Motor neuron (in vitro differentiated cells): ENCODE measurements around the gene MREG. TPM values are rescaled to one million over a fixed set of nuclear protein-coding genes. Genes with fewer than 3 reads are reported as not detected.
"Not testable (repeated sequence)": the region's sequence is repeated elsewhere in the genome, so short reads cannot be mapped to it uniquely, and the experiment has no call there.

ENCODE experiments used
- ATAC-seq, 8 experiments: fragments of 200-7000 bp; cut with Tn5 transposase; replicated peaks in 6 of 8; 2 replicates each; pipeline ENCODE4 v1.8.0; 2021; ENCODE audit warnings: mild to moderate bottlenecking in 8 of 8, moderate library complexity in 8 of 8
- H3K27ac ChIP-seq, 2 donors: fragments of 250-450 bp; sonication (Bioruptor Pico); 2 replicates each; pipeline ENCODE4 v1.9.0; 2021; ENCODE audit warnings: antibody characterized with exemption in 2 of 2, mild to moderate bottlenecking in 2 of 2, moderate library complexity in 1 of 2
- H3K4me1 ChIP-seq, 2 donors: fragments of 250-450 bp; sonication (Bioruptor Pico); replicated peaks in 1 of 2; 2 replicates each; pipeline ENCODE4 v1.6.1; 2021; ENCODE audit warnings: antibody characterized with exemption in 2 of 2, mild to moderate bottlenecking in 2 of 2, moderate library complexity in 1 of 2
- H3K4me3 ChIP-seq, 5 donors: fragments of 250-450 bp; sonication (Bioruptor Pico); 2 replicates each; pipeline ENCODE4 v1.9.0; 2021; ENCODE audit warnings: antibody characterized with exemption in 5 of 5, mild to moderate bottlenecking in 5 of 5, moderate library complexity in 4 of 5
- WGBS, 10 experiments: fragments of 450-650 bp; shearing (Covaris generic); methylation state at CpG; one replicate each; pipeline ENCODE4 v1.0.0; 2022; 5-methylcytosine and 5-hydroxymethylcytosine counted together
- in situ Hi-C, 9 experiments: fragments of 400-800 bp; cut with MboI; loops; one replicate each; pipeline ENCODE4 v1.15.0; 2021; ENCODE audit warnings: low sequenced_read_pairs in 9 of 9, low pct_unique_long_range_greater_than_20kb in 2 of 9; ENCODE audit not compliant: unreplicated experiment in 9 of 9
- total RNA-seq, 8 experiments: library from RNA; unstranded; fragments of 300-600 nt; gene quantifications; 2 replicates each; pipeline versions ENCODE4 v1.2.3 to v1.2.4, GENCODE V29; 2022

Gene MREG
- total RNA-seq, 8 experiments from 2014 or later: 1.1 to 3.1 (median 2.0) TPM

GRCh38 chr2:215958257-215958656 is 55.1 kb downstream of the MREG start:
- Histone ChIP-seq H3K27ac (no peak overlapping the region), H3K4me1 (peaks cover 0 to 7% of the 10 kb centered on the region in 2 donors), H3K4me3 (no peak overlapping the region)
- 13 to 96% (median 53%) methylated on average over 1 to 4 of the region's 4 CpGs; no CpG with 5 or more reads in 5 of the 10 experiments for WGBS, 10 experiments
- ATAC-seq: peak in 2 of 8 experiments; percentile 31 to 71
- in situ Hi-C loops: loop anchor here in 1 of 9 experiments (10.0 kb wide), 1 partner anchor 67 kb away; no protein-coding TSS in a partner anchor

DNA sequence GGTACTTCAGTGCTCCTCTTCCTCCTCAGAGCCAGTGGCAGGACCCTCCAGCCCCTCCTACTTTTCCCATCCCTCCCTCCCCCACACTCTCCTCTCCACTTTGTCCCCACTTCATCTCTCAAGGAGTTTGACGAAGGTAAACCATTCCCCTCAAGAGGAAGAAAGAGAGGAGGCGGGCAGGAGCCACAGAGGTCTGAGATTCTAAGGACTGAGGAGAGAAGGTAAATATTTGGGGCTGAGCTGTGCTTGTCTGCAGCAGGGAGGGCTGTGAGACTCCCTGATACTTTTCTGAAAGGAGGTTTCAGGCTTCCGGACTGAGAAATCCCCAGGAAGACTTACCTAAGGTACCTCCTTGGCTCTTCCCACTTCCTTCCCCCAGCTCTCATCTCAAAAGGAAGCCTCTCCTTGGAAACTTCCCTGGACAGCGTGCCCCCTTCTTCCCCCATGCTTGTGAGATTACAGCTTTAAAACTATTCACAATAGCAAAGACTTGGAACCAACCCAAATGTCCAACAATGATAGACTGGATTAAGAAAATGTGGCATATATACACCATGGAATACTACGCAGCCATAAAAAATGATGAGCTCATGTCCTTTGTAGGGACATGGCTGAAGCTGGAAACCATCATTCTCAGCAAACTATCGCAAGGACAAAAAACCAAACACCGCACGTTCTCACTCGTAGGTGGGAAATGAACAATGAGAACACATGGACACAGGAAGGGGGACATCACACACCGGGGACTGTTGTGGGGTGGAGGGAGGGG is 55.8 kb downstream of the MREG start:
- H3K27ac ChIP-seq, H3K4me1 ChIP-seq, H3K4me3 ChIP-seq, ATAC-seq: not testable (repeated sequence)
- in situ Hi-C loops: loop anchor here in 1 of 9 experiments (10.0 kb wide), 1 partner anchor 67 kb away; no protein-coding TSS in a partner anchor
- 90 to 100% (median 100%) methylated on average over 1 to 3 of the region's 10 CpGs; no CpG with 5 or more reads in 6 of the 10 experiments for WGBS, 10 experiments

- Histone ChIP-seq H3K4me1 (no peaks in the 10 kb centered on the region), H3K27ac (no peak overlapping the region), H3K4me3 (no peak overlapping the region)
- ATAC-seq: no peak
- in situ Hi-C loops: loop anchor here in 1 of 9 experiments (10.0 kb wide), 1 partner anchor 72 kb away; no protein-coding TSS in a partner anchor
- WGBS, 10 experiments: 53 to 100% (median 89%) methylated on average over 1 to 4 of the region's 4 CpGs; no CpG with 5 or more reads in 1 of the 10 experiments
Measured at GRCh38 chr2:215952860-215953637, 60.3 kb downstream of the MREG start.

GRCh38 chr2:215951558-215951957 is 61.8 kb downstream of the MREG start:
- H3K4me1 ChIP-seq: no peaks in the 10 kb centered on the region
- WGBS, 10 experiments: 33 to 100% (median 81%) methylated on average over 1 to 3 of the region's 3 CpGs; no CpG with 5 or more reads in 2 of the 10 experiments
- no peak for ATAC-seq
- no peak overlapping the region for H3K4me3 ChIP-seq
- H3K27ac ChIP-seq: no peak overlapping the region
- in situ Hi-C loops: loop anchor here in 1 of 9 experiments (10.0 kb wide), 1 partner anchor 73 kb away; no protein-coding TSS in a partner anchor

- H3K27ac ChIP-seq: no peak overlapping the region
- ATAC-seq: peak in 3 of 8 experiments; percentile 83 to 87 (median 84)
- in situ Hi-C loops: loop anchor here in 2 of 9 experiments (10.0 to 25.0 kb wide), 3 partner anchors 75 to 988 kb away; no protein-coding TSS in a partner anchor
Measured at GRCh38 chr2:215949991-215950404, 63.4 kb downstream of the MREG start.

GRCh38 chr2:215948051-215948450 is 65.3 kb downstream of the MREG start:
- in situ Hi-C loops: loop anchor here in 2 of 9 experiments (25.0 kb wide), 2 partner anchors 611 to 986 kb away; no protein-coding TSS in a partner anchor
- Histone ChIP-seq H3K4me3 (no peak overlapping the region), H3K4me1 (no peaks in the 10 kb centered on the region), H3K27ac (no peak overlapping the region)
- 77 to 100% (median 93%) methylated on average over 1 to 4 of the region's 4 CpGs for WGBS, 10 experiments
- no peak for ATAC-seq

More at GRCh38 chr2:215949991-215950404, 63.4 kb downstream of the MREG start:
- WGBS, 10 experiments: 40 to 100% (median 59%) methylated on average over 1 to 3 of the region's 3 CpGs
- Histone ChIP-seq H3K4me1 (no peaks in the 10 kb centered on the region), H3K4me3 (no peak overlapping the region)

GRCh38 chr2:215946586-215946985 is 66.8 kb downstream of the MREG start:
- WGBS, 10 experiments: 27 to 100% (median 72%) methylated on average over 2 to 3 of the region's 3 CpGs
- Histone ChIP-seq H3K27ac (no peak overlapping the region), H3K4me3 (no peak overlapping the region), H3K4me1 (no peaks in the 10 kb centered on the region)
- ATAC-seq: no peak
- in situ Hi-C loops: loop anchor here in 2 of 9 experiments (25.0 kb wide), 2 partner anchors 609 to 984 kb away; no protein-coding TSS in a partner anchor

- WGBS, 10 experiments: 83 to 100% (median 93%) methylated on average over 1 to 3 of the region's 3 CpGs; no CpG with 5 or more reads in 5 of the 10 experiments
- ATAC-seq: no peak
Measured at GRCh38 chr2:215942194-215942593, 71.2 kb downstream of the MREG start.

GRCh38 chr2:215941726-215942125 is 71.6 kb downstream of the MREG start:
- Histone ChIP-seq H3K4me3 (no peak overlapping the region), H3K4me1 (no peaks in the 10 kb centered on the region), H3K27ac (no peak overlapping the region)
- WGBS, 10 experiments: 89 to 100% (median 95%) methylated on average over 1 of the region's 1 CpG; no CpG with 5 or more reads in 4 of the 10 experiments
- ATAC-seq: no peak
- in situ Hi-C loops: loop anchor here in 2 of 9 experiments (25.0 kb wide), 2 partner anchors 604 to 979 kb away; no protein-coding TSS in a partner anchor

More at GRCh38 chr2:215942194-215942593, 71.2 kb downstream of the MREG start:
- in situ Hi-C loops: loop anchor here in 2 of 9 experiments (25.0 kb wide), 2 partner anchors 605 to 980 kb away; no protein-coding TSS in a partner anchor
- no peak overlapping the region for H3K27ac ChIP-seq
- no peaks in the 10 kb centered on the region for H3K4me1 ChIP-seq
- H3K4me3 ChIP-seq: no peak overlapping the region

- no peak overlapping the region for H3K27ac ChIP-seq
- 80 to 100% (median 97%) methylated on average over 1 to 5 of the region's 6 CpGs; no CpG with 5 or more reads in 2 of the 10 experiments for WGBS, 10 experiments
- in situ Hi-C loops: loop anchor here in 2 of 9 experiments (25.0 kb wide), 2 partner anchors 603 to 978 kb away; no protein-coding TSS in a partner anchor
- no peaks in the 10 kb centered on the region for H3K4me1 ChIP-seq
- ATAC-seq: peak in 1 of 8 experiments; percentile 14
- H3K4me3 ChIP-seq: no peak overlapping the region
Measured at GRCh38 chr2:215940645-215941184, 72.6 kb downstream of the MREG start.

- Histone ChIP-seq H3K4me3 (no peak overlapping the region), H3K27ac (no peak overlapping the region), H3K4me1 (no peaks in the 10 kb centered on the region)
- WGBS, 10 experiments: 54 to 100% (median 92%) methylated on average over 1 to 3 of the region's 3 CpGs
- no peak for ATAC-seq
- in situ Hi-C loops: loop anchor here in 2 of 9 experiments (25.0 kb wide), 2 partner anchors 600 to 975 kb away; no protein-coding TSS in a partner anchor
Measured at GRCh38 chr2:215937190-215937589, 76.2 kb downstream of the MREG start.

- Histone ChIP-seq H3K4me1 (no peaks in the 10 kb centered on the region), H3K27ac (no peak overlapping the region), H3K4me3 (no peak overlapping the region)
- no peak for ATAC-seq
- WGBS, 10 experiments: 4 to 100% (median 81%) methylated on average over 1 to 3 of the region's 3 CpGs; no CpG with 5 or more reads in 3 of the 10 experiments
- in situ Hi-C loops: loop anchor here in 2 of 9 experiments (25.0 kb wide), 2 partner anchors 596 to 971 kb away; no protein-coding TSS in a partner anchor
Measured at GRCh38 chr2:215933151-215933550, 80.2 kb downstream of the MREG start.
